Right forelimb (tissue), 1 donor: Measurements from ENCODE around the gene CRYBA1.

ENCODE experiments used
- DNase-seq: peaks from one replicate; pipeline ENCODE4 v3.0.0-alpha.2; 2018

CRYBA1 gene

DNA sequence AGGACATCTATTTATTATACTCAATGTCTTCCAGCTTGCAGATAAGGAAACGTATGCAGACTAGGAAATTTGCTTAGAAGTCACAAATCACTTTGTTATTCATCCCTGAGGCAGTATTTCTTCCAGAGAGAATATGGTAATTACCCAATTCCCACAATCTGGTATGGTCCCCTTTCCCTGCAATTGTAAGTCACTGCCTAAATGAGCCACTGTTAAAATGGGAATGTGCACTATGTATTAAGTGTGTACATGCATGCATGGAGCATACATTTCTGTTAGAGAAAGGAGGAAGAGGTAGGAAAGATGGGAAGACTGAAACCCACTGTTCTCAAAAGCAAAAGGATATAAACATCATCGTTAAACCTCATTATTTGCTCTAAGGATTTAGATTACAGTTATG, 37.3 kb downstream of the CRYBA1 start:
- DNase-seq, result no peak

DNA sequence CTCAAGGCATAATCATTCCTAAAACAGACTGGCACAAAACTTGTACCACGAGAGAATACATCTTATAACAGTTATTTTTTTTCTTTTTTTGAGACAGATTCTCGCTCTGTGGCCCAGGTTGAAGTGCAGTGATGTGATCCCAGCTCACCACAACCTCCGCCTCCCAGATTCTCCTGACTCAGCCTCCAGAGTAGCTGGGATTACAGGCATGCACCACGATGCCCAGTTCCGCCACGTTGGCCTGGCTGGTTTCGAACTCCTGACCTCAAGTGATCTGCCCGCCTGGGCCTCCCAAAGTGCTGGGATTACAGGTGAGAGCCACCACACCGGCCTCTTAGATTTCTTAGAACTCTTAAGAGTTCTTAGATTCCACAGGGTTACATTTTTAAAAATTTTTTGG, 43.2 kb downstream of the CRYBA1 start:
- DNase-seq, result no peak

DNA sequence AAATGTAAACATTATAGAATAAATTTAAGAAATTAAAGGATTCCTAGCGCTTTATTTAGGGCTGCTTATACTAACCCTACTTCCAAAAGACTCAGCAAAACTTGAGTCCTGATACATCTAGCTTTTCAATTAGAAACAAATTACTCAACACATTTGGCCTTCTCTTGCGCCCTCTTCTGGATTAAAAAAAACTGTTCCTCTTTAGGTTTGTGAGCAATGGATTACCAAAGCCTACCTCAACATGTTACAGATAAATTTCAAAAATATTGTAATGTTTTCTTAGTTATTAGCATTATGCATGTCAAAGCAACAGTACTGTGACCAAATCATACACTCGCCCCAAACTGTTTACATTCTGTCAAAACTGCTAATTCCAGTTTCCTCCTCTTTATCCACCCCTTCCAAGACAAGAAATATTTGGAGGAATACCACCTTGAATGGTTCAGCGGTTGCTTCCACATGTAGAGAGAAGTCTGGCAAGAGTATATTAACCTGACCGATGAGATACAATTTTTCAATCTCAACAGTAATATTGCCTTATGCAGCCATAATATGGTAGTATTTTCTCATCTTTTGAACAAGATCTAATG, 44.6 kb downstream of the CRYBA1 start:
- no peak for DNase-seq

DNA sequence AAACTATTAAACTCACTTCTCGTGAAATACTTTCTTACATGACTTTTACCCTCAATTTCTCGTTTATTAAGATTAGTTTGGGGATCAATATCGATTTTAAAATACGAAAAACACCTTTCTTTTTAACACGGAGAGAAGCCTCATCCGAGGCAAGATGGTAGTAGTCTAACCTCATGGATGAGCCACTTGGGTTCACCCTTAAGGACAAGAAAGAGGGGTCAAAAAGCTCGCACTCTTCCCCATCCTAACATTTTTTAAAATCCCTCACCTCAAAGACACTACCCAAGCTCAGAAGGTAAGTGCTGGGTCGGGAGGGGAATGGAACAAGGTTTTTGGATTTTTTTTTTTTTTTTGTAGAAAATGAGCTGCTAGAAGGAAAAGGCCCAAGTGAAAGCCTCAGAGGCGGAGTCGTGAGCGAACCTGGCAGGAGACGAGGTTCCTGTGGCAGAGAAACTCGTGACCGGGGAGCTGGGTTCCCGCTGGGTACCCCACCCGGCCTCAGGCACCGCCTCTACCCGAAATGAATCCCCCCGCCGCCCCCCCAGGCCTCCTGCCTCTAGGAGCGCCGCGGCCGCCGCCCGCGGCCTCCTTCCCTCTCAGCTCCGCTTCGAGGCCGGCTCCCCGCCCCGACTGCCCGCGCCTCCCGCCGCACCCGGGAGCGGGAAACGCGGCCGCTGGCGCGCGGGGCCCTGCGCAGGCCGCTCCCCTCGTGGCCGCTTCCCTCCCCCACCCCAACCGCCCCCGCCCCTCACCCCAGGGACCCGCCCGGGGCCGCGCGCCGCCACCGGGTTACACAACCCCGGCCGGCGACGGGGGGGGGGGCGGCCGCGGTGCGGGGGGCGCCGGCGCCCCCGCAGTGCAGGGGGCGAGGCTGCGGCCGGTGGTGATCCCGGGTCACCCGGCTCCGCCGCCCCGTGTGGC, 45.7 kb downstream of the CRYBA1 start:
- peak; percentile 80 for DNase-seq

DNA sequence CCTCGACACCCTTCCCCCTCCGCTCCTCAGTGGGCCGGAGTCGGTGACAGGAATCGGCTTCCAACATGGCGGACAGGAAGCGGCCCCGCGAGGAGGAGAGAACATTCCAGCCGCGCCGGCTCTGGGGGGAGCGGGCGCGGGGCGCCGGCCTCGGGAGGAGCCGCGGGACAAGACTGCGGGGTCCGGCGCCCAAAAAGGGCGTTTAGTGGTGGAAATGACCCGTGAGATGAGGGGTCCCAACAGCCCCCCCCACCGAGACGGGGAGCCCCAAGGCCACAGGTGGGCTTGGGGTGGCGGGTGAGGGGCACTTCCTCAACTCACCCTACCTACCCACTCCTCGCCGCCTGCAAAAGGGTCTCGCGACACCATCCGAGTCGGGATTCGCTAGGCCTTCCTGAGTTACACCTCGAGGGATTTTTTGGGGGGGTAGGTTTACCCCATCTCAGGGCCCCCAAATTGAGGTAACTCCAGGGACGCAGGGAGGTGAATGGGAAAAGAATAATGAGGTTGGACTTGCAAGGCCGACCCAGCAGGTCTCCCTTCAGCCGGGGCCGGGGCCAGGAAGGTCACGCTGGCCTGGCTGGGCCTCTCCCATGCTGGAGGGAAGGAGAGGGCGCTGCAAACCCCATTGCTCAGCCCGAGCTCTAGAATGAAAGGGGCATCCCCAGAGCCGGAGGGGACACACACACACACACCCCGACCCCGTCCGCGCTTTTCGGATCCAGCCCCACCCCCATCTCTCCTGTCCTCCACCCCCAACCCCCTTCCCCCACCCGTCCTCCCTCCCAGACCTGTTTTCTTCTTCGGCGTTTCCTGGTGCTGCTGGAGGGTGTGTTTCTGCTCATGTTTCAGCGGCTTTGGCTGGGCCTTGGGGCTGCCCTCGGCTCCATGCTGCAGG, 46.6 kb downstream of the CRYBA1 start:
- DNase-seq, result peak; percentile 79

DNA sequence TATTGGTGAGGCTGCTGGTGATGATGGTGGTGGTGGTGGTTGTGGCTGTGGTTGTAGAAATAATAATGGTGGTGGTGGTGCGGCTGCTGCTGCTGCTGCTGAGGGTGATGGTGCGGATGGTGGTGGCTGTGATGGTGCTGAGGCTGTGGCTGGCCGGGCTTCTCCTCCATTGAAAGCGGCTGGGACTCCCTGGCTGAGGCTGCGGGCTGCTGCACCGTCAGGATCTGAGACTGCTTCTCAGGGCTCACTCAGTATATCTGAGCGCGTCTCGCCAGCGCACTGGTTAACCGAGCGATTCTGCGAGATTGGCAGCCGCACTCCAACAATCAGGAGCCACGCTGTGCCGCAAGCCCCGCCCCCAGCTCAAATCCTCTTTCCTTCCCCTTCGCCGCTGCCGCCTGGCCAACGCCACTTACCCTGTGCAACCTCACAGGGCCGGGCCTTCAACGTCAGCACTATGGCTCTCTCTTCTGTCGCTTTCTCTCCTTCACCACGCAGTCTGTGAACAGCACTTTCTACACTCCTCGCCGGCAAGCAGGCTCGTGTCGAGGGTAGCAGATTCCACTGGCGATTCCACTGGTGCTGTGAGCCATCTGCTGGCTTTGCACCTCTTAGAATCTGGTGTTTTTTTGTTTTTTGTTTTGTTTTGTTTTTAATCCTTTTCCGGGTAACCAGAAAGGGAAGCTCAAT, 47.4 kb downstream of the CRYBA1 start, which contains the start of gene NUFIP2:
NUFIP2 (minus strand) TSS at position 259 of the 690 bp plus-strand sequence; CDS start at position 170, 89 bp downstream.
- DNase-seq, result peak; percentile 99

DNA sequence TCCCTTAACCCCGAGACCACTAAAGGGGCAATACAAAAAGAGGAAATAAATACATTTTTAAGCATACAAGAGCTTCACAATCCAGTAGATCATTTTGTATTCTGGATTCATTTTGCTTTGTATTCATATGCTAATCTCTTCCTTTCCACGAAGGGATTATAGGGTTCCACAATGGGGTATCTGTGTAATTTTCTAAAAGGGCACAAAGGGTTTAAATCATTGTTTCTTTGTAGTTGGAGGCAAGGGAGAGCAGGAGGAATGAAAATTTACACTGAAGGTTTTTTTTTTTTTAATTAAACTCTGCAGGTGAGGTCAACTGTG, 47.9 kb downstream of the CRYBA1 start:
- DNase-seq, result no peak

DNA sequence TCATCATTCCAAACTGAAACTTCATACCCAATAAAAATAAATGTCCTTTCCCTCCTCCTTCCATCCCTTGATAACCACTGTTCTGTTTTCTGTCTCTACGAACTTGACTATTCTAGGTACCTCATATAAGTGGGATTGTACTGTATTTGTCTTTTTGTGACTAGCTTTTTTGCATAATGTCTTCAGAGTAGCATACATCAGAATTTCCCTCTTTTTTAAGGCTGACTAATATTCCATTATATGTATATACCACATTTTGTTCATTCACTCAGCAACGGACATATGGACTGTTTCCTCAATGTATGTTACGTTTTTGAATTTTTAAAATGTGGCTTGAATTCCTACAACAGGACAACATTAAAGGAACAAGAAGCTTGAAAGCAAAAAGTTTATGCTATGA, 48.8 kb downstream of the CRYBA1 start:
- DNase-seq, result no peak

DNA sequence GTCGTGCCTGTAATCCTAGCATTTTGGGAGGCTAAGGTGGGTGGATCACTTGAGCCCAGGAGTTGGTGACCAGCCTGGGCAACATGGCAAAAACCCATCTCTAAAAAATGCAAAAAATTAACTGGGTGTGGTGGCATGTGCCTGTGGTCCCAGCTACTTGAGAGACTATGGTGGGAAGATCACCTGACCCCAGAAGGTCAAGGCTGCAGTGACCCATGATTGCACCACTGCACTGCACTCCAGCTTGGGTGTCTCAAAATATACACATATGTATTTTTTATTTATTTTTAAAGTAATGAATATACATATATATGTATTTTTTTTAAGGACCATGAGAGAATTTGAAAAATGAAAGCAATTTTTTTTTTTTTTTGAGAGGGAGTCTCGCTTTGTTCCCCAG, 52.4 kb downstream of the CRYBA1 start:
- no peak for DNase-seq

DNA sequence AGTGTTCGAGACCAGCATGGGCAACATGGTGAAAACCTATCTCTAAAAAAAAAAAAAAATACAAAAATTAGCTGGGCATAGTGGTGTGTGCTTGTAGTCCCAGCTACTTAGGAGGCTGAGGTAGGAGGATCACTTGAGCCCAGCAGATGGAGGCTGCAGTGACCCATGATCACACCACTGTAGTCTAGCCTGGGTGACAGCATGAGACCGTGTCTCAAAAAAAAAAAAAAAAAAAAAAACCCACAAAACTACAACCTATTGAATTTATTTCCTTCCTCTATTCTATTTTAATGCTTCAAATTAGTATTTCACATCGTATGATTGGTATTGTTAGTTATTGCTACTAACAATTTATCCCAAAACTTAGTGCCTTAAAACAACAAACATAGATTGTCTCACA, 56.7 kb downstream of the CRYBA1 start:
- no peak for DNase-seq
